ENCODE measurements around the gene SPCS3. TPM values are rescaled to one million over a fixed set of nuclear protein-coding genes. Genes with fewer than 3 reads are reported as not detected.

The SPCS3 gene
- total and polyA plus RNA-seq, 2 experiments from 2014 or later = 102 to 148 TPM

GRCh38 chr4:176288020-176288419, 31.7 kb upstream of the SPCS3 start:
- Histone ChIP-seq H3K4me3 (no peak overlapping the region), H3K4me1 (ENCODE audit: insufficient read depth) (no peaks in the 10 kb centered on the region), H4K20me1 (ENCODE audit: insufficient read depth, poor library complexity, severe bottlenecking) (no peaks in the 10 kb centered on the region), H3K79me2 (no peaks in the 10 kb centered on the region), H3K4me2 (no peak overlapping the region), H3K9me3 (ENCODE audit: low read depth) (no peaks in the 10 kb centered on the region), H3K36me3 (replicated peaks; ENCODE audit: insufficient read depth, low read depth) (no peaks in the 10 kb centered on the region), H3K9me2 (replicated peaks; ENCODE audit: insufficient read depth) (no peaks in the 10 kb centered on the region), H3K27me3 (no peaks in the 10 kb centered on the region), H3K27ac (no peak overlapping the region), H2AFZ (no peak overlapping the region)
- TF ChIP-seq EZH2 (IDR thresholded peaks at IDR 0.05; ENCODE audit: borderline replicate concordance) = no peak
- no peak for TF ChIP-seq CTCF (IDR thresholded peaks at IDR 0.05; ENCODE audit: poor library complexity)
- no peak for TF ChIP-seq EZH2phosphoT487 (IDR thresholded peaks at IDR 0.05; ENCODE audit: low read depth, severe bottlenecking, unreplicated experiment)
- DNase-seq (ENCODE audit: low spot score) = no peak

DNA sequence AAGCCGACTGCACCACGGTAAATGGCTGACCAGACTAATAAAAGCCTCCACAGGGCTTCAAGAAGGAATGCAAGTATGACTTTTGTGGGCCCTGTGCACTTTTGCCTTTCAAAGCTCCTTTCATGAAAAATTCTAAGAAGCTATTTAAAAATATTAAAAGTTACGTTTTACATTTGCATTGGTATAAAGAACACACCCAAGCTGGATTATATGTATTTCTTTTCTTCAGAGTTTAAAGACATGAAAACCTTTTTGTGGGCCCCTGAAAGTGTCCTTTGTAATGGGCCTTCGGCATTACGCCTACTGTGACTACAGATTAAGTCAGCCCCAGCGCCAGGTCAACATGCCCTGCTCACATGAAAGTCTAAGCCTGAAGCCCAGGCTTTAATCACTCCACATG, 30.2 kb upstream of the SPCS3 start:
- Histone ChIP-seq H3K9me3 (ENCODE audit: low read depth) (no peaks in the 10 kb centered on the region), H4K20me1 (ENCODE audit: insufficient read depth, poor library complexity, severe bottlenecking) (no peaks in the 10 kb centered on the region), H3K27me3 (no peaks in the 10 kb centered on the region), H3K9me2 (replicated peaks; ENCODE audit: insufficient read depth) (no peaks in the 10 kb centered on the region), H3K4me2 (no peak overlapping the region), H3K36me3 (replicated peaks; ENCODE audit: insufficient read depth, low read depth) (no peaks in the 10 kb centered on the region), H2AFZ (no peak overlapping the region), H3K4me1 (ENCODE audit: insufficient read depth) (no peaks in the 10 kb centered on the region), H3K79me2 (no peaks in the 10 kb centered on the region), H3K4me3 (no peak overlapping the region), H3K27ac (no peak overlapping the region)
- no peak for DNase-seq (ENCODE audit: low spot score)
- 88% methylated on average over 6 of the region's 6 CpGs for WGBS (ENCODE audit: low lambda C conversion rate, missing lambda C conversion rate)
- TF ChIP-seq EZH2phosphoT487 (IDR thresholded peaks at IDR 0.05; ENCODE audit: low read depth, severe bottlenecking, unreplicated experiment) (no peak), CTCF (IDR thresholded peaks at IDR 0.05; ENCODE audit: poor library complexity) (no peak), EZH2 (IDR thresholded peaks at IDR 0.05; ENCODE audit: borderline replicate concordance) (no peak)

GRCh38 chr4:176290520-176290919, 29.2 kb upstream of the SPCS3 start:
- H3K36me3 ChIP-seq (replicated peaks; ENCODE audit: insufficient read depth, low read depth) = no peaks in the 10 kb centered on the region
- no peaks in the 10 kb centered on the region for H3K79me2 ChIP-seq
- no peak for DNase-seq (ENCODE audit: low spot score)
- no peaks in the 10 kb centered on the region for H3K9me3 ChIP-seq (ENCODE audit: low read depth)
- H3K4me2 ChIP-seq = no peak overlapping the region
- H4K20me1 ChIP-seq (ENCODE audit: insufficient read depth, poor library complexity, severe bottlenecking) = no peaks in the 10 kb centered on the region
- no peak overlapping the region for H3K4me3 ChIP-seq
- H3K27me3 ChIP-seq = no peaks in the 10 kb centered on the region
- 92% methylated on average over 3 of the region's 3 CpGs for WGBS (ENCODE audit: low lambda C conversion rate, missing lambda C conversion rate)
- no peak overlapping the region for H2AFZ ChIP-seq
- TF ChIP-seq EZH2phosphoT487 (IDR thresholded peaks at IDR 0.05; ENCODE audit: low read depth, severe bottlenecking, unreplicated experiment) = no peak
- TF ChIP-seq EZH2 (IDR thresholded peaks at IDR 0.05; ENCODE audit: borderline replicate concordance) = no peak
- no peak for TF ChIP-seq CTCF (IDR thresholded peaks at IDR 0.05; ENCODE audit: poor library complexity)
- no peaks in the 10 kb centered on the region for H3K9me2 ChIP-seq (replicated peaks; ENCODE audit: insufficient read depth)
- no peaks in the 10 kb centered on the region for H3K4me1 ChIP-seq (ENCODE audit: insufficient read depth)
- H3K27ac ChIP-seq = no peak overlapping the region

GRCh38 chr4:176291748-176292147, 28.0 kb upstream of the SPCS3 start:
- no peaks in the 10 kb centered on the region for H3K27me3 ChIP-seq
- no peak overlapping the region for H2AFZ ChIP-seq
- no peaks in the 10 kb centered on the region for H4K20me1 ChIP-seq (ENCODE audit: insufficient read depth, poor library complexity, severe bottlenecking)
- H3K9me2 ChIP-seq (replicated peaks; ENCODE audit: insufficient read depth) = no peaks in the 10 kb centered on the region
- no peak overlapping the region for H3K4me3 ChIP-seq
- TF ChIP-seq CTCF (IDR thresholded peaks at IDR 0.05; ENCODE audit: poor library complexity) = no peak
- TF ChIP-seq EZH2phosphoT487 (IDR thresholded peaks at IDR 0.05; ENCODE audit: low read depth, severe bottlenecking, unreplicated experiment) = no peak
- no peak for TF ChIP-seq EZH2 (IDR thresholded peaks at IDR 0.05; ENCODE audit: borderline replicate concordance)
- no peaks in the 10 kb centered on the region for H3K4me1 ChIP-seq (ENCODE audit: insufficient read depth)
- no peaks in the 10 kb centered on the region for H3K79me2 ChIP-seq
- 95% methylated on average over 3 of the region's 3 CpGs for WGBS (ENCODE audit: low lambda C conversion rate, missing lambda C conversion rate)
- H3K4me2 ChIP-seq = no peak overlapping the region
- H3K36me3 ChIP-seq (replicated peaks; ENCODE audit: insufficient read depth, low read depth) = no peaks in the 10 kb centered on the region
- H3K27ac ChIP-seq = no peak overlapping the region
- no peaks in the 10 kb centered on the region for H3K9me3 ChIP-seq (ENCODE audit: low read depth)
- DNase-seq (ENCODE audit: low spot score) = no peak
